ENCODE measurements around the gene DNM3.

DNA sequence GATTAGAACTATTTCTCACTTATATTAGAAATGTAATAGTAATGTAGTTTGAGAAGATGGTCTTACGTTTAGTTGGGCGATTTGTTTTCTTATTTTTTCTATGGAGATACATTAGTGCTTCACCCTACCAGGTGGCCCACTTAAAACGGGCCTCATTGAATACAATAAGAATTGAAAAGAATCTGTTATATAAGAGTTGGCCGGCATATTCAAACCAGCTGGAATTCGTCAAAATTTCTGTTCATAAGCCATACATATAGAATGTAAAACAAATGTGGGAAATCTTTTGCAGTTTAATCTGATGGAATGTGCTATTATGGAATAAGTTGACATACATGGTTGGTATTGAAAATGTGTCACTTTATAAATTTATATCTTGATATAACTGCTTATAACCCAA is 482.8 kb downstream of the DNM3 start:
- TF ChIP-seq POLR2A (IDR thresholded peaks at IDR 0.05) (no peak), CTCF (IDR thresholded peaks at IDR 0.05) (no peak)
